ENCODE data around the gene NBEA. TPM values are rescaled to one million over a fixed set of nuclear protein-coding genes. Genes with fewer than 3 reads are reported as not detected.
"Not testable (repeated sequence)": the region's sequence is repeated elsewhere in the genome, so short reads cannot be mapped to it uniquely, and the experiment has no call there.

The NBEA gene
- total RNA-seq, 1 donor from 2014 or later, result 3.9 TPM

DNA sequence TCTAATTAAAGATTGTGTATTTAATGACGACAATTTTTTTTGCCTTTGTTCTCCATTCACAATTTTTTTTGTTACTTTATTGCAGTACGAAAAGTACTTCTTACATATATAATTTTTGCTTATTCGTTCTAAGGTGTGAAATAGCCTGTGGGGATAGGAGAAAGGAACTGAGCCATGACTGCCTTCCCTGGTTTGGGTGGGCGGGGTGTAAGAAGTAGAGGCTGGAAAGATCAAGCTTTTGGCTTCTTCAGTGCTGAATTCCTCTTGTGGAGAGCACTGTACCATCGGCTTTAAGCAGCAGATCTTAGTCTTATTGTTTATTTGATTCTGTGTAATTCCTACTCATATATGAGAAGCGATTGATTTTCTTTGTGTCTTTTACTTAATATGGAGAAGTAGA lies 115.8 kb downstream of the NBEA start:
- no peak for ATAC-seq (ENCODE audit: low read depth)
- no peak overlapping the region for H3K4me3 Mint-ChIP-seq
- no peaks in the 10 kb centered on the region for H3K36me3 Mint-ChIP-seq (ENCODE audit: low read depth)
- DNase-seq, result no peak
- H3K9me3 Mint-ChIP-seq, result no peaks in the 10 kb centered on the region
- TF ChIP-seq, protein P1, sequence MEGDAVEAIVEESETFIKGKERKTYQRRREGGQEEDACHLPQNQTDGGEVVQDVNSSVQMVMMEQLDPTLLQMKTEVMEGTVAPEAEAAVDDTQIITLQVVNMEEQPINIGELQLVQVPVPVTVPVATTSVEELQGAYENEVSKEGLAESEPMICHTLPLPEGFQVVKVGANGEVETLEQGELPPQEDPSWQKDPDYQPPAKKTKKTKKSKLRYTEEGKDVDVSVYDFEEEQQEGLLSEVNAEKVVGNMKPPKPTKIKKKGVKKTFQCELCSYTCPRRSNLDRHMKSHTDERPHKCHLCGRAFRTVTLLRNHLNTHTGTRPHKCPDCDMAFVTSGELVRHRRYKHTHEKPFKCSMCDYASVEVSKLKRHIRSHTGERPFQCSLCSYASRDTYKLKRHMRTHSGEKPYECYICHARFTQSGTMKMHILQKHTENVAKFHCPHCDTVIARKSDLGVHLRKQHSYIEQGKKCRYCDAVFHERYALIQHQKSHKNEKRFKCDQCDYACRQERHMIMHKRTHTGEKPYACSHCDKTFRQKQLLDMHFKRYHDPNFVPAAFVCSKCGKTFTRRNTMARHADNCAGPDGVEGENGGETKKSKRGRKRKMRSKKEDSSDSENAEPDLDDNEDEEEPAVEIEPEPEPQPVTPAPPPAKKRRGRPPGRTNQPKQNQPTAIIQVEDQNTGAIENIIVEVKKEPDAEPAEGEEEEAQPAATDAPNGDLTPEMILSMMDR (IDR thresholded peaks at IDR 0.05), result no peak
- H3K27me3 Mint-ChIP-seq, result no peaks in the 10 kb centered on the region
- CTCF ChIA-PET, result no interaction called here
- intact Hi-C loops (cut with micrococcal nuclease), result no loop called here
- POLR2A ChIA-PET, result no interaction called here
- H3K27ac Mint-ChIP-seq, result no peak overlapping the region
- H3K4me1 Mint-ChIP-seq, result no peaks in the 10 kb centered on the region

DNA sequence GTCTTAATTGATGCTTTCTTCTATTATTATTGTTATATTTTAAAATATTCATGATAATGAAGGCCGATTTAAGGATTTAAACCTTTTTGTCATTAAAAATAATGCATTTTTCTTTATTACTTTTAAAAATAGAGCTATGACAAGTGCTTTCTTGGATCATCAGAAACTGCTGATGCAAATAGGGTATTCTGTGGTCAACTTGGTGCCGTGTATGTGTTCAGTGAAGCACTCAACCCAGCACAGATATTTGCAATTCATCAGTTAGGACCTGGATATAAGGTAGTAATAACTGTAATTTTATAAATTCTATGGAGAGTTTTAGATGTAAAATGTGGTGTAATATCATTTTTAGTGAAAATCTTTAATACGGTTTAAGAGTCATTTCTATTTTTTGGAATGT lies 116.5 kb downstream of the NBEA start:
- H3K27me3 Mint-ChIP-seq; H3K4me3 Mint-ChIP-seq; CTCF ChIA-PET; ATAC-seq (ENCODE audit: low read depth); DNase-seq; H3K27ac Mint-ChIP-seq; H3K4me1 Mint-ChIP-seq; intact Hi-C loops (cut with micrococcal nuclease); H3K36me3 Mint-ChIP-seq (ENCODE audit: low read depth); H3K9me3 Mint-ChIP-seq: not testable (repeated sequence)
- POLR2A ChIA-PET, result interaction anchor here (0.6 kb wide), 1 partner anchor 51 kb away, joined by 7 read pairs; no protein-coding TSS in a partner anchor

DNA sequence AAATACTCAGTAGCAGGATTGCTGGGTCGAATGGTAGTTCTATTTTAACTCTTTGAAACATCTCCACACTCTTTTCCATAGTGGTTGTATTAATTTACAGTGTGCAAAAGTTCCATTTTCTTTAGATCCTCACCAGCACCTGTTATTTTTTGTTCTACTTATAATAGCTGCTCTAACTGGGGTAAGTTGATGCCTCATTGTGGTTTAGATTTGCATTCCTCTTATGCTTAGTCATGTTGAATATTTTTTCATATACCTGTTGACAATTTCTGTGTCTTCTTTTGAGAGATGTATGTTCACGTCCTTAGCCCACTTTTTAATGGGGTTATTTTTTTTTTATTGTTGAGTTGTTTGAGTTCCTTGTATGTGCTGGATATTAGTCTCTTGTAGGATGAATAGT lies 144.6 kb downstream of the NBEA start:
- CTCF ChIA-PET, result no interaction called here
- Mint-ChIP-seq H3K4me1 (no peaks in the 10 kb centered on the region), H3K4me3 (no peak overlapping the region), H3K27ac (no peak overlapping the region), H3K9me3 (peaks cover 3% of the 10 kb centered on the region), H3K36me3 (ENCODE audit: low read depth) (peaks cover 4% of the 10 kb centered on the region), H3K27me3 (no peaks in the 10 kb centered on the region)
- POLR2A ChIA-PET, result no interaction called here
- DNase-seq, result no peak
- TF ChIP-seq, protein P1 (IDR thresholded peaks at IDR 0.05), result no peak
- no peak for ATAC-seq (ENCODE audit: low read depth)
- intact Hi-C loops (cut with micrococcal nuclease), result no loop called here

GRCh38 chr13:35092251-35092650 lies 150.2 kb downstream of the NBEA start:
- no peak for ATAC-seq (ENCODE audit: low read depth)
- TF ChIP-seq, protein P1 (IDR thresholded peaks at IDR 0.05), result no peak
- Mint-ChIP-seq H3K4me3 (no peak overlapping the region), H3K36me3 (ENCODE audit: low read depth) (no peaks in the 10 kb centered on the region), H3K9me3 (no peaks in the 10 kb centered on the region), H3K4me1 (no peaks in the 10 kb centered on the region), H3K27ac (no peak overlapping the region), H3K27me3 (no peaks in the 10 kb centered on the region)
- POLR2A ChIA-PET, result no interaction called here
- DNase-seq, result no peak
- CTCF ChIA-PET, result no interaction called here
- intact Hi-C loops (cut with micrococcal nuclease), result no loop called here

DNA sequence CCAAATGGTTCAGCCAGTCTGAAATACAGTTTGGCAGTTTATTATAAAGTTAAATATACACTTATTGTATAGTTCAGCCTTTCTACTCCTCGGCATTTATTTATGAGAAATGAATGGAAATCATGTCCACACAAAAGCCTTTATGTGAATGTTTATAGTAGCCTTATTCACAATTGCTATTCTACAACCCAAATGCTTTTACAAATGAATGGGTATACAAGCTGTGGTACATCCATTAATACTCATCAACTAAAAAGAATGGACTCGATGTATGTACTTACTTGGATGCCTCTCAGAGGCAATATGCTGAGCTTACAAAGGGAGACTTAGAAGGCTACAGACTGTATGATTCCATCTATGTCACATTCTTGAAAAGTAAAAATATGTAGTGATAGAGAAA lies 150.7 kb downstream of the NBEA start:
- no peaks in the 10 kb centered on the region for H3K9me3 Mint-ChIP-seq
- no peaks in the 10 kb centered on the region for H3K27me3 Mint-ChIP-seq
- POLR2A ChIA-PET, result no interaction called here
- H3K27ac Mint-ChIP-seq, result no peak overlapping the region
- DNase-seq (no peak), ATAC-seq (ENCODE audit: low read depth) (no peak)
- H3K4me1 Mint-ChIP-seq, result no peaks in the 10 kb centered on the region
- H3K36me3 Mint-ChIP-seq (ENCODE audit: low read depth), result no peaks in the 10 kb centered on the region
- intact Hi-C loops (cut with micrococcal nuclease), result no loop called here
- TF ChIP-seq, protein P1 (IDR thresholded peaks at IDR 0.05), result no peak
- CTCF ChIA-PET, result no interaction called here
- no peak overlapping the region for H3K4me3 Mint-ChIP-seq

- H3K27ac Mint-ChIP-seq, result no peak overlapping the region
- no peaks in the 10 kb centered on the region for H3K4me1 Mint-ChIP-seq
- DNase-seq (no peak), ATAC-seq (ENCODE audit: low read depth) (no peak)
- CTCF ChIA-PET, result no interaction called here
- H3K36me3 Mint-ChIP-seq (ENCODE audit: low read depth), result no peaks in the 10 kb centered on the region
- intact Hi-C loops (cut with micrococcal nuclease), result no loop called here
- TF ChIP-seq, protein P1 (IDR thresholded peaks at IDR 0.05), result no peak
- no peak overlapping the region for H3K4me3 Mint-ChIP-seq
- H3K9me3 Mint-ChIP-seq, result peaks cover 2% of the 10 kb centered on the region
- no peaks in the 10 kb centered on the region for H3K27me3 Mint-ChIP-seq
- POLR2A ChIA-PET, result no interaction called here
Measured at GRCh38 chr13:35093356-35093755, 151.3 kb downstream of the NBEA start.

GRCh38 chr13:35106771-35107170 lies 164.7 kb downstream of the NBEA start:
- CTCF ChIA-PET; H3K36me3 Mint-ChIP-seq (ENCODE audit: low read depth); H3K4me3 Mint-ChIP-seq; DNase-seq; intact Hi-C loops (cut with micrococcal nuclease); H3K27me3 Mint-ChIP-seq; H3K9me3 Mint-ChIP-seq; ATAC-seq (ENCODE audit: low read depth); H3K27ac Mint-ChIP-seq; POLR2A ChIA-PET; H3K4me1 Mint-ChIP-seq: not testable (repeated sequence)

All from activated B cell treated with CpG ODN at 0.5 μM for 24 hours (primary cell).